Tibial nerve (tissue), 4 donors: ENCODE measurements around the gene ITGAE.

Source experiments
- CTCF ChIP-seq, 5 experiments: fragments of 200-600 bp in 3 of 5; fragments of 450-650 bp in 2 of 5; sonication (generic) in 3 of 5; IDR thresholded peaks; one replicate each; pipeline ENCODE4 v1.5.1; 2016 to 2019; ENCODE audit warnings: antibody characterized with exemption in 5 of 5, mild to moderate bottlenecking in 3 of 5, moderate library complexity in 2 of 5
- EP300 ChIP-seq, 2 donors: sonication (generic); formaldehyde crosslinking; IDR thresholded peaks; one replicate each; pipeline ENCODE4 v1.6.1; 2017; ENCODE audit warnings: antibody characterized with exemption in 2 of 2, mild to moderate bottlenecking in 1 of 2
- POLR2A ChIP-seq, 2 donors: fragments of 450-650 bp; IDR thresholded peaks; one replicate each; pipeline ENCODE4 v1.6.1; 2017; ENCODE audit warnings: antibody characterized with exemption in 2 of 2, mild to moderate bottlenecking in 2 of 2, moderate library complexity in 2 of 2

- TF ChIP-seq CTCF (IDR thresholded peaks at IDR 0.05) (no peak), POLR2A (IDR thresholded peaks at IDR 0.05) (no peak), EP300 (IDR thresholded peaks at IDR 0.05) (no peak)
These were observed 14.9 kb upstream of the ITGAE start for GRCh38 chr17:3815925-3816324.
